Bronchial epithelial cell (primary cell): ENCODE measurements around the gene PRCP. TPM values are rescaled to one million over a fixed set of nuclear protein-coding genes. Genes with fewer than 3 reads are reported as not detected.

ENCODE experiments used
- DNase-seq: peaks from one replicate; pipeline ENCODE4 v3.0.0-alpha.2; 2010; ENCODE audit warnings: low read depth
- FAIRE-seq: peaks from 2 replicates; lab custom pipeline; 2011; peaks lifted over from hg19 to GRCh38; lab: Jason Lieb, UNC
- H3K27me3 ChIP-seq: 2 replicates; pipeline ENCODE4 v1.5.1; 2011; ENCODE audit warnings: low read length; ENCODE audit not compliant: control insufficient read depth, insufficient read depth
- H3K36me3 ChIP-seq: 2 replicates; pipeline ENCODE4 v1.5.1; 2011; ENCODE audit warnings: low read length; ENCODE audit not compliant: control insufficient read depth, insufficient read depth
- H3K4me3 ChIP-seq: 2 replicates; pipeline ENCODE4 v1.5.1; 2011; ENCODE audit warnings: mild to moderate bottlenecking, low read depth, low read length, control low read depth
- CTCF ChIP-seq: IDR thresholded peaks from 2 replicates; pipeline ENCODE4 v1.5.1; 2011; ENCODE audit warnings: mild to moderate bottlenecking, moderate library complexity, low read length, control low read depth, inconsistent platforms; ENCODE audit not compliant: insufficient read depth, severe bottlenecking
- total RNA-seq: library from RNA; depleted of rRNA; stranded (reverse); fragments of >200 nt; gene quantifications from 2 replicates; pipeline ENCODE4 v1.2.1, GENCODE V29; 2014

Gene PRCP
- total RNA-seq, 1 donor from 2014 or later: 10.0 TPM

DNA sequence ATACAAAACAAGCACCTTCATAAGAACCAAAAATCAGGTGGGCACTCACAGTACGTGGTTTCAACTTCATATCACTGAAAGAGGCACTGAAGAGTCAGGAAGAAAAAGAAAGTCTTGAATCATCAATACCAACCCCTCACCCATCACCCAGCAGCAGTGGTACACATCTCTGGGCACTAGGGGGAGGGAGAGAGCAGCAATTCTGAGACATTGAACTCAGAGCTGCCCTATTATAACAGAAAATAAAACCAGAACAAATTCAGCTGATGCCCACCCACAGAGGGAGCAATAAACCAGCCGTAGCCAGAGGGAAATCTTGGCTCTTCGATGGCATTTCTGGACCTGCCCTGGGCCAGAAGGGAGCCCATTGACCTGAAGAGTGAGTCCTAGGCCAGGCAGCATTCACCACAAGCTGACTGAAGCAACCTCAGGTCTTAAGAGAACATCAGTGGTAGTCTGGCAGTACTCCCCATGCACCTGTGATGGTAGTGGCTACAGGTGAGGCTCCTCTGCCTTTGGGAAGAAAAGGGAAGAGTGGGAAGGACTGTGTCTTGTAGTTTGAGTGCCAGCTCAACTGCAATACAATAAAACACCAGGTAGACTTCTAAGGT is 124.4 kb downstream of the PRCP start:
- H3K27me3 ChIP-seq: no peaks in the 10 kb centered on the region
- no peak overlapping the region for H3K4me3 ChIP-seq
- peak; percentile 55 for DNase-seq
- no peak for FAIRE-seq
- peak; percentile 70 for TF ChIP-seq CTCF
- H3K36me3 ChIP-seq: no peaks in the 10 kb centered on the region

DNA sequence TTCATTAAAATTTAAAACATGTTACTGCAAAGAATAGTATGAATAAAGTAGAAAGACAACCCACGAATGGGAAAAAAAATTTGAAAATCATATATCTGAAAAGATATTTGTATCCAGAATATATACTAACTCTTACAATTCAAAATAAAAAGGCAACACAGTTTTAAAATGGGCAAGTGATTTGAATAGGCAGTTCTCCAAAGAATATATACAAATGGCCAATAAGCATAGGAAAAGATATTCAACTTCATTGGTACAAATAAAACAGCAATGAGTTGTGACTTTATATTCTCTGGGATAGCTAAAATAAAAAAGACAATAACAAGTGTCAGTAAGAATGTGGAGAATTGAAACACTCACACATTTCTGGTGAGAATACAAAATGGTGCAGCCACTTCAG is 125.0 kb downstream of the PRCP start:
- FAIRE-seq: no peak

More for the DNA sequence above, 125.0 kb downstream of the PRCP start:
- TF ChIP-seq CTCF: no peak
- Histone ChIP-seq H3K36me3 (no peaks in the 10 kb centered on the region), H3K4me3 (no peak overlapping the region), H3K27me3 (no peaks in the 10 kb centered on the region)
- DNase-seq: no peak

Other genes starting within 250 kb of the PRCP start
- 1.0 and 1.8 TPM in 2 replicates for gene FAM181B, start 166.6 kb downstream of the PRCP start, total RNA-seq
- under 0.01 and 0.26 TPM in 2 replicates for gene DDIAS, start 1.3 kb upstream of the PRCP start, total RNA-seq
- gene RAB30, start 171.5 kb upstream of the PRCP start, total RNA-seq: 3.2 and 3.7 TPM in 2 replicates